Measurements from ENCODE around the gene THSD7B.

Gene THSD7B

GRCh38 chr2:136796339-136796738 is 31.0 kb downstream of the THSD7B start:
- Histone ChIP-seq H3K9ac (ENCODE audit: insufficient read length) (no peak overlapping the region), H3K36me3 (ENCODE audit: insufficient read depth, low read length) (no peaks in the 10 kb centered on the region), H3K27ac (no peak overlapping the region), H3K9me3 (ENCODE audit: low read depth, low read length) (no peaks in the 10 kb centered on the region), H3K4me3 (no peak overlapping the region)
- DNase-seq (ENCODE audit: low read depth, low spot score), result no peak
- TF ChIP-seq EZH2 (IDR thresholded peaks at IDR 0.05) (no peak), POLR2AphosphoS5 (IDR thresholded peaks at IDR 0.05; ENCODE audit: borderline replicate concordance, low read depth, low read length) (no peak), FOXP2 (optimal IDR thresholded peaks at IDR 0.05; ENCODE audit: control extremely low read depth, extremely low read length, insufficient read depth) (no peak)

- TF ChIP-seq EZH2 (IDR thresholded peaks at IDR 0.05) (no peak), POLR2AphosphoS5 (IDR thresholded peaks at IDR 0.05; ENCODE audit: borderline replicate concordance, low read depth, low read length) (no peak), FOXP2 (optimal IDR thresholded peaks at IDR 0.05; ENCODE audit: control extremely low read depth, extremely low read length, insufficient read depth) (no peak)
- Histone ChIP-seq H3K27ac (no peak overlapping the region), H3K4me3 (no peak overlapping the region), H3K9ac (ENCODE audit: insufficient read length) (no peak overlapping the region), H3K36me3 (ENCODE audit: insufficient read depth, low read length) (no peaks in the 10 kb centered on the region), H3K9me3 (ENCODE audit: low read depth, low read length) (no peaks in the 10 kb centered on the region)
- no peak for DNase-seq (ENCODE audit: low read depth, low spot score)
Observed at GRCh38 chr2:136798766-136799165, 33.4 kb downstream of the THSD7B start.

GRCh38 chr2:136801661-136802060 is 36.3 kb downstream of the THSD7B start:
- DNase-seq (ENCODE audit: low read depth, low spot score), result peak; percentile 24

GRCh38 chr2:136809998-136810397 is 44.7 kb downstream of the THSD7B start:
- TF ChIP-seq POLR2AphosphoS5 (IDR thresholded peaks at IDR 0.05; ENCODE audit: borderline replicate concordance, low read depth, low read length) (no peak), EZH2 (IDR thresholded peaks at IDR 0.05) (no peak), FOXP2 (optimal IDR thresholded peaks at IDR 0.05; ENCODE audit: control extremely low read depth, extremely low read length, insufficient read depth) (no peak)

More at GRCh38 chr2:136801661-136802060, 36.3 kb downstream of the THSD7B start:
- TF ChIP-seq EZH2 (IDR thresholded peaks at IDR 0.05) (no peak), POLR2AphosphoS5 (IDR thresholded peaks at IDR 0.05; ENCODE audit: borderline replicate concordance, low read depth, low read length) (no peak; the same call in 1 of the 2 replicates), FOXP2 (optimal IDR thresholded peaks at IDR 0.05; ENCODE audit: control extremely low read depth, extremely low read length, insufficient read depth) (no peak)
- Histone ChIP-seq H3K4me3 (no peak overlapping the region), H3K9me3 (ENCODE audit: low read depth, low read length) (no peaks in the 10 kb centered on the region), H3K27ac (no peak overlapping the region), H3K36me3 (ENCODE audit: insufficient read depth, low read length) (no peaks in the 10 kb centered on the region), H3K9ac (ENCODE audit: insufficient read length) (no peak overlapping the region)

GRCh38 chr2:136818839-136819238 is 53.5 kb downstream of the THSD7B start:
- DNase-seq (ENCODE audit: low read depth, low spot score), result no peak
- TF ChIP-seq FOXP2 (optimal IDR thresholded peaks at IDR 0.05; ENCODE audit: control extremely low read depth, extremely low read length, insufficient read depth) (no peak), POLR2AphosphoS5 (IDR thresholded peaks at IDR 0.05; ENCODE audit: borderline replicate concordance, low read depth, low read length) (no peak), EZH2 (IDR thresholded peaks at IDR 0.05) (no peak)
- Histone ChIP-seq H3K9me3 (ENCODE audit: low read depth, low read length) (no peaks in the 10 kb centered on the region), H3K36me3 (ENCODE audit: insufficient read depth, low read length) (no peaks in the 10 kb centered on the region), H3K4me3 (no peak overlapping the region), H3K9ac (ENCODE audit: insufficient read length) (no peak overlapping the region), H3K27ac (no peak overlapping the region)

More at GRCh38 chr2:136809998-136810397, 44.7 kb downstream of the THSD7B start:
- no peak for DNase-seq (ENCODE audit: low read depth, low spot score)
- Histone ChIP-seq H3K36me3 (ENCODE audit: insufficient read depth, low read length) (no peaks in the 10 kb centered on the region), H3K9me3 (ENCODE audit: low read depth, low read length) (no peaks in the 10 kb centered on the region), H3K4me3 (no peak overlapping the region), H3K9ac (ENCODE audit: insufficient read length) (no peak overlapping the region), H3K27ac (no peak overlapping the region)

GRCh38 chr2:136823291-136823690 is 57.9 kb downstream of the THSD7B start:
- H3K27ac ChIP-seq, result no peak overlapping the region
- H3K36me3 ChIP-seq (ENCODE audit: insufficient read depth, low read length), result no peaks in the 10 kb centered on the region
- no peak overlapping the region for H3K4me3 ChIP-seq
- DNase-seq (ENCODE audit: low read depth, low spot score), result no peak
- H3K9me3 ChIP-seq (ENCODE audit: low read depth, low read length), result no peaks in the 10 kb centered on the region
- no peak for TF ChIP-seq EZH2 (IDR thresholded peaks at IDR 0.05)
- no peak for TF ChIP-seq FOXP2 (optimal IDR thresholded peaks at IDR 0.05; ENCODE audit: control extremely low read depth, extremely low read length, insufficient read depth)
- no peak for TF ChIP-seq POLR2AphosphoS5 (IDR thresholded peaks at IDR 0.05; ENCODE audit: borderline replicate concordance, low read depth, low read length)
- no peak overlapping the region for H3K9ac ChIP-seq (ENCODE audit: insufficient read length)

- Histone ChIP-seq H3K36me3 (ENCODE audit: insufficient read depth, low read length) (no peaks in the 10 kb centered on the region), H3K9me3 (ENCODE audit: low read depth, low read length) (no peaks in the 10 kb centered on the region), H3K27ac (no peak overlapping the region), H3K9ac (ENCODE audit: insufficient read length) (no peak overlapping the region), H3K4me3 (no peak overlapping the region)
- no peak for TF ChIP-seq EZH2 (IDR thresholded peaks at IDR 0.05)
- no peak for TF ChIP-seq POLR2AphosphoS5 (IDR thresholded peaks at IDR 0.05; ENCODE audit: borderline replicate concordance, low read depth, low read length)
- TF ChIP-seq FOXP2 (optimal IDR thresholded peaks at IDR 0.05; ENCODE audit: control extremely low read depth, extremely low read length, insufficient read depth), result no peak
- no peak for DNase-seq (ENCODE audit: low read depth, low spot score)
Observed at GRCh38 chr2:136828162-136828561, 62.8 kb downstream of the THSD7B start.

GRCh38 chr2:136828774-136829173 is 63.4 kb downstream of the THSD7B start:
- H3K9ac ChIP-seq (ENCODE audit: insufficient read length), result no peak overlapping the region
- TF ChIP-seq EZH2 (IDR thresholded peaks at IDR 0.05), result no peak
- TF ChIP-seq FOXP2 (optimal IDR thresholded peaks at IDR 0.05; ENCODE audit: control extremely low read depth, extremely low read length, insufficient read depth), result no peak
- TF ChIP-seq POLR2AphosphoS5 (IDR thresholded peaks at IDR 0.05; ENCODE audit: borderline replicate concordance, low read depth, low read length), result no peak
- H3K9me3 ChIP-seq (ENCODE audit: low read depth, low read length), result no peaks in the 10 kb centered on the region
- no peak for DNase-seq (ENCODE audit: low read depth, low spot score)
- H3K36me3 ChIP-seq (ENCODE audit: insufficient read depth, low read length), result no peaks in the 10 kb centered on the region
- no peak overlapping the region for H3K4me3 ChIP-seq
- no peak overlapping the region for H3K27ac ChIP-seq

GRCh38 chr2:136844546-136844945 is 79.2 kb downstream of the THSD7B start:
- no peak overlapping the region for H3K4me3 ChIP-seq
- no peak overlapping the region for H3K9ac ChIP-seq (ENCODE audit: insufficient read length)
- no peaks in the 10 kb centered on the region for H3K9me3 ChIP-seq (ENCODE audit: low read depth, low read length)
- no peak overlapping the region for H3K27ac ChIP-seq
- no peak for TF ChIP-seq POLR2AphosphoS5 (IDR thresholded peaks at IDR 0.05; ENCODE audit: borderline replicate concordance, low read depth, low read length)
- TF ChIP-seq FOXP2 (optimal IDR thresholded peaks at IDR 0.05; ENCODE audit: control extremely low read depth, extremely low read length, insufficient read depth), result no peak
- no peak for TF ChIP-seq EZH2 (IDR thresholded peaks at IDR 0.05)
- no peak for DNase-seq (ENCODE audit: low read depth, low spot score)
- no peaks in the 10 kb centered on the region for H3K36me3 ChIP-seq (ENCODE audit: insufficient read depth, low read length)
